ENCODE results near the gene TENT5C. TPM values are rescaled to one million over a fixed set of nuclear protein-coding genes. Genes with fewer than 3 reads are reported as not detected.

TENT5C gene
- total RNA-seq, 1 experiment from 2014 or later = 1.4 TPM

DNA sequence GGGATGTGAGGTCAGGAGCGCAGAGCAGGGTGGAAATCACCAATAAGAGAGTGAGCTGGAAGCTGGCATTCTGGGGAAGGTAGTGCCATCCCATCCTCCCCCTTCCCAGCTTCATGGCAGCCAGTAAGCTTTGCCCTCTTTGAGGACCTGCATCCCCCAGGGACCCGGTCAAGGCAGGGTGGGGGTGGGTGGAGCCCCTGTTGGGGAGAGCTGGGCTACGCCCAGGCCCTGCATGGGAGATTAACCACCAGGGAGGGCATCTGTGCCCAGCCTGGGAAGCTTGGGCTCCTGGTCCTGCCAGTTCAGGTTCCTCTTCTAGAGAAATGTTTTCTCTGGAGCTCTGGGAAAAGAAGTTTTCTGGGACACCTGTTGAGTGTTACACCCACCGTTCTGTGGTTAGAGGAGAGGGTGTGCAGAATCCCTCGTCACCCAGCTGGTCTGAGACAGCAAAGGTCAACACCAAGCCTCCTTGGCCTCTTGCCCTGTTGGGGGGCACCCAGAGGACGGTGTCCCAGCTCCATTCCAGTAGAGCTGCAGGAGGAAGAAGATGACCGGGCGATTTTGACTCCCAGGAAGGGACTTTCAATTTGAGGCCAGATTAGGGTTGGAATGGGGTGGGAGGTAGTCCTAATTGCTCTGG, 30.1 kb upstream of the TENT5C start:
- Histone ChIP-seq H3K36me3 (ENCODE audit: control insufficient read depth in 1 of 2, insufficient read depth in 2 of 2, low read length in 2 of 2) (no peaks in the 10 kb centered on the region), H3K27me3 (ENCODE audit: insufficient read depth, low read length) (no peaks in the 10 kb centered on the region), H3K4me3 (replicated peaks in 1 of 2; ENCODE audit: low read depth in 1 of 2, low read length in 2 of 2) (no peak overlapping the region), H3K9ac (ENCODE audit: low read length) (no peak overlapping the region), H3K27ac (ENCODE audit: low read depth, low read length) (no peak overlapping the region), H3K4me1 (ENCODE audit: control insufficient read depth in 1 of 2, insufficient read depth in 2 of 2, low read length in 2 of 2) (no peaks in the 10 kb centered on the region; a peak in 1 of 4 replicates), H3K4me2 (ENCODE audit: low read length) (no peak overlapping the region), H2AFZ (ENCODE audit: low read depth, low read length, poor library complexity, severe bottlenecking) (no peak overlapping the region), H3K9me3 (ENCODE audit: control insufficient read depth in 1 of 2, insufficient read depth in 1 of 2, low read depth in 1 of 2, low read length in 2 of 2) (no peaks in the 10 kb centered on the region), H4K20me1 (ENCODE audit: insufficient read depth) (no peaks in the 10 kb centered on the region), H3K9me2 (ENCODE audit: insufficient read depth) (no peaks in the 10 kb centered on the region), H3K79me2 (ENCODE audit: insufficient read depth, low read length) (no peaks in the 10 kb centered on the region)
- intact Hi-C loops (cut with micrococcal nuclease) = no loop called here
- no peak for ATAC-seq
- BruUV-seq (replicated peaks) = no TSS peak
- ChIA-PET CTCF (no interaction called here), RAD21 (ENCODE audit: low non-redundant PET in 1 of 2, low total read pairs in 2 of 2, uncharacterized antibody in 2 of 2, unreplicated experiment in 2 of 2) (no interaction called here), POLR2A (no interaction called here)
- TF ChIP-seq, protein P1, sequence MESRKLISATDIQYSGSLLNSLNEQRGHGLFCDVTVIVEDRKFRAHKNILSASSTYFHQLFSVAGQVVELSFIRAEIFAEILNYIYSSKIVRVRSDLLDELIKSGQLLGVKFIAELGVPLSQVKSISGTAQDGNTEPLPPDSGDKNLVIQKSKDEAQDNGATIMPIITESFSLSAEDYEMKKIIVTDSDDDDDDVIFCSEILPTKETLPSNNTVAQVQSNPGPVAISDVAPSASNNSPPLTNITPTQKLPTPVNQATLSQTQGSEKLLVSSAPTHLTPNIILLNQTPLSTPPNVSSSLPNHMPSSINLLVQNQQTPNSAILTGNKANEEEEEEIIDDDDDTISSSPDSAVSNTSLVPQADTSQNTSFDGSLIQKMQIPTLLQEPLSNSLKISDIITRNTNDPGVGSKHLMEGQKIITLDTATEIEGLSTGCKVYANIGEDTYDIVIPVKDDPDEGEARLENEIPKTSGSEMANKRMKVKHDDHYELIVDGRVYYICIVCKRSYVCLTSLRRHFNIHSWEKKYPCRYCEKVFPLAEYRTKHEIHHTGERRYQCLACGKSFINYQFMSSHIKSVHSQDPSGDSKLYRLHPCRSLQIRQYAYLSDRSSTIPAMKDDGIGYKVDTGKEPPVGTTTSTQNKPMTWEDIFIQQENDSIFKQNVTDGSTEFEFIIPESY (IDR thresholded peaks at IDR 0.05; ENCODE audit: extremely low read depth, insufficient replicate concordance, low read length) = no peak
- no peak for TF ChIP-seq FOSL1 (IDR thresholded peaks at IDR 0.05; ENCODE audit: low read depth)
- no peak for TF ChIP-seq EZH2phosphoT487 (IDR thresholded peaks at IDR 0.05; ENCODE audit: borderline replicate concordance)
- TF ChIP-seq POLR2AphosphoS5 (IDR thresholded peaks at IDR 0.05; ENCODE audit: low read depth, low read length) = no peak
- TF ChIP-seq, protein P2, sequence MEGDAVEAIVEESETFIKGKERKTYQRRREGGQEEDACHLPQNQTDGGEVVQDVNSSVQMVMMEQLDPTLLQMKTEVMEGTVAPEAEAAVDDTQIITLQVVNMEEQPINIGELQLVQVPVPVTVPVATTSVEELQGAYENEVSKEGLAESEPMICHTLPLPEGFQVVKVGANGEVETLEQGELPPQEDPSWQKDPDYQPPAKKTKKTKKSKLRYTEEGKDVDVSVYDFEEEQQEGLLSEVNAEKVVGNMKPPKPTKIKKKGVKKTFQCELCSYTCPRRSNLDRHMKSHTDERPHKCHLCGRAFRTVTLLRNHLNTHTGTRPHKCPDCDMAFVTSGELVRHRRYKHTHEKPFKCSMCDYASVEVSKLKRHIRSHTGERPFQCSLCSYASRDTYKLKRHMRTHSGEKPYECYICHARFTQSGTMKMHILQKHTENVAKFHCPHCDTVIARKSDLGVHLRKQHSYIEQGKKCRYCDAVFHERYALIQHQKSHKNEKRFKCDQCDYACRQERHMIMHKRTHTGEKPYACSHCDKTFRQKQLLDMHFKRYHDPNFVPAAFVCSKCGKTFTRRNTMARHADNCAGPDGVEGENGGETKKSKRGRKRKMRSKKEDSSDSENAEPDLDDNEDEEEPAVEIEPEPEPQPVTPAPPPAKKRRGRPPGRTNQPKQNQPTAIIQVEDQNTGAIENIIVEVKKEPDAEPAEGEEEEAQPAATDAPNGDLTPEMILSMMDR (IDR thresholded peaks at IDR 0.05 in 2 of 3, conservative IDR thresholded peaks at IDR 0.05 in 1 of 3; ENCODE audit: borderline replicate concordance in 1 of 3, insufficient read depth in 1 of 3, low read depth in 2 of 3, low read length in 2 of 3) = no peak
- TF ChIP-seq EGR1 (IDR thresholded peaks at IDR 0.05; ENCODE audit: low read depth) = no peak
- TF ChIP-seq SRF (IDR thresholded peaks at IDR 0.05; ENCODE audit: low read depth) = no peak
- TF ChIP-seq RAD21 (IDR thresholded peaks at IDR 0.05; ENCODE audit: low read depth) = no peak
- no peak for TF ChIP-seq TCF7L2 (IDR thresholded peaks at IDR 0.05; ENCODE audit: borderline replicate concordance, extremely low read depth, insufficient read depth, insufficient read length)
- TF ChIP-seq SP1 (IDR thresholded peaks at IDR 0.05; ENCODE audit: low read depth) = no peak
- TF ChIP-seq, protein P3, sequence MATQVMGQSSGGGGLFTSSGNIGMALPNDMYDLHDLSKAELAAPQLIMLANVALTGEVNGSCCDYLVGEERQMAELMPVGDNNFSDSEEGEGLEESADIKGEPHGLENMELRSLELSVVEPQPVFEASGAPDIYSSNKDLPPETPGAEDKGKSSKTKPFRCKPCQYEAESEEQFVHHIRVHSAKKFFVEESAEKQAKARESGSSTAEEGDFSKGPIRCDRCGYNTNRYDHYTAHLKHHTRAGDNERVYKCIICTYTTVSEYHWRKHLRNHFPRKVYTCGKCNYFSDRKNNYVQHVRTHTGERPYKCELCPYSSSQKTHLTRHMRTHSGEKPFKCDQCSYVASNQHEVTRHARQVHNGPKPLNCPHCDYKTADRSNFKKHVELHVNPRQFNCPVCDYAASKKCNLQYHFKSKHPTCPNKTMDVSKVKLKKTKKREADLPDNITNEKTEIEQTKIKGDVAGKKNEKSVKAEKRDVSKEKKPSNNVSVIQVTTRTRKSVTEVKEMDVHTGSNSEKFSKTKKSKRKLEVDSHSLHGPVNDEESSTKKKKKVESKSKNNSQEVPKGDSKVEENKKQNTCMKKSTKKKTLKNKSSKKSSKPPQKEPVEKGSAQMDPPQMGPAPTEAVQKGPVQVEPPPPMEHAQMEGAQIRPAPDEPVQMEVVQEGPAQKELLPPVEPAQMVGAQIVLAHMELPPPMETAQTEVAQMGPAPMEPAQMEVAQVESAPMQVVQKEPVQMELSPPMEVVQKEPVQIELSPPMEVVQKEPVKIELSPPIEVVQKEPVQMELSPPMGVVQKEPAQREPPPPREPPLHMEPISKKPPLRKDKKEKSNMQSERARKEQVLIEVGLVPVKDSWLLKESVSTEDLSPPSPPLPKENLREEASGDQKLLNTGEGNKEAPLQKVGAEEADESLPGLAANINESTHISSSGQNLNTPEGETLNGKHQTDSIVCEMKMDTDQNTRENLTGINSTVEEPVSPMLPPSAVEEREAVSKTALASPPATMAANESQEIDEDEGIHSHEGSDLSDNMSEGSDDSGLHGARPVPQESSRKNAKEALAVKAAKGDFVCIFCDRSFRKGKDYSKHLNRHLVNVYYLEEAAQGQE (IDR thresholded peaks at IDR 0.05; ENCODE audit: low read depth) = no peak
- no peak for TF ChIP-seq JUND (IDR thresholded peaks at IDR 0.05)
- no peak for TF ChIP-seq POLR2A (IDR thresholded peaks at IDR 0.05; ENCODE audit: borderline replicate concordance, extremely low read depth, insufficient read depth, insufficient read length)
- no peak for TF ChIP-seq ELF1 (IDR thresholded peaks at IDR 0.05; ENCODE audit: borderline replicate concordance, low read depth)
- no peak for TF ChIP-seq CEBPB (IDR thresholded peaks at IDR 0.05; ENCODE audit: low read depth)
- TF ChIP-seq EZH2 (IDR thresholded peaks at IDR 0.05) = no peak
- TF ChIP-seq, protein P4, sequence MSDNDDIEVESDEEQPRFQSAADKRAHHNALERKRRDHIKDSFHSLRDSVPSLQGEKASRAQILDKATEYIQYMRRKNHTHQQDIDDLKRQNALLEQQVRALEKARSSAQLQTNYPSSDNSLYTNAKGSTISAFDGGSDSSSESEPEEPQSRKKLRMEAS (IDR thresholded peaks at IDR 0.05) = no peak
- TF ChIP-seq SIN3A (IDR thresholded peaks at IDR 0.05; ENCODE audit: low read depth) = no peak
- no peak for DNase-seq (ENCODE audit: low read depth, low spot score)
